Astrocyte (in vitro differentiated cells and primary cell): ENCODE data around the gene FABP3. TPM values are rescaled to one million over a fixed set of nuclear protein-coding genes. Genes with fewer than 3 reads are reported as not detected.

Experiments
- DNase-seq: peaks from one replicate; pipeline ENCODE4 v3.0.0-alpha.2; 2010; ENCODE audit warnings: low read depth
- FAIRE-seq: peaks from 2 replicates; lab custom pipeline; 2011; peaks lifted over from hg19 to GRCh38; lab: Jason Lieb, UNC
- H2AFZ ChIP-seq: 2 replicates; pipeline ENCODE4 v1.6.0; 2012; ENCODE audit warnings: low read depth, low read length, inconsistent platforms
- H3K27ac ChIP-seq: 2 replicates; pipeline ENCODE4 v1.5.1; 2011; ENCODE audit warnings: low read depth, low read length, inconsistent platforms
- H3K27me3 ChIP-seq: 2 replicates; pipeline ENCODE4 v1.6.0; 2011; ENCODE audit warnings: low read length, inconsistent platforms; ENCODE audit not compliant: insufficient read depth
- H3K36me3 ChIP-seq: 2 replicates; pipeline ENCODE4 v1.5.1; 2011; ENCODE audit warnings: low read length, inconsistent platforms; ENCODE audit not compliant: insufficient read depth
- H3K4me1 ChIP-seq: 2 replicates; pipeline ENCODE4 v1.5.1; 2011; ENCODE audit warnings: low read length, inconsistent platforms; ENCODE audit not compliant: insufficient read depth
- H3K4me2 ChIP-seq: 2 replicates; pipeline ENCODE4 v1.6.0; 2012; ENCODE audit warnings: low read length, inconsistent platforms
- H3K4me3 ChIP-seq: 2 replicates; pipeline ENCODE4 v1.5.1; 2011; ENCODE audit warnings: low read depth, mild to moderate bottlenecking, low read length, inconsistent platforms; ENCODE audit not compliant: insufficient read depth
- H3K79me2 ChIP-seq: 2 replicates; pipeline ENCODE4 v1.6.0; 2012; ENCODE audit warnings: mild to moderate bottlenecking, low read length, inconsistent platforms; ENCODE audit not compliant: insufficient read depth
- H3K9ac ChIP-seq: 2 replicates; pipeline ENCODE4 v1.6.0; 2012; ENCODE audit warnings: mild to moderate bottlenecking, low read length, inconsistent platforms
- H3K9me3 ChIP-seq: 2 replicates; pipeline ENCODE4 v1.5.1; 2012; ENCODE audit warnings: low read depth, mild to moderate bottlenecking, low read length, inconsistent platforms; ENCODE audit not compliant: insufficient read depth
- H4K20me1 ChIP-seq: 2 replicates; pipeline ENCODE4 v1.6.0; 2012; ENCODE audit warnings: low read length, inconsistent platforms; ENCODE audit not compliant: insufficient read depth
- H3K27ac Mint-ChIP-seq: one replicate; pipeline ENCODE4 v1.8.0; 2021; ENCODE audit warnings: mild to moderate bottlenecking, mixed read lengths; ENCODE audit not compliant: unreplicated experiment
- H3K27me3 Mint-ChIP-seq: one replicate; pipeline ENCODE4 v1.8.0; 2021; ENCODE audit warnings: low read depth, mixed read lengths; ENCODE audit not compliant: unreplicated experiment
- H3K36me3 Mint-ChIP-seq: one replicate; pipeline ENCODE4 v1.8.0; 2021; ENCODE audit warnings: low read depth, mixed read lengths; ENCODE audit not compliant: unreplicated experiment
- H3K4me1 Mint-ChIP-seq: one replicate; pipeline ENCODE4 v1.8.0; 2021; ENCODE audit warnings: low read depth, mixed read lengths; ENCODE audit not compliant: unreplicated experiment
- H3K4me3 Mint-ChIP-seq: one replicate; pipeline ENCODE4 v1.8.0; 2021; ENCODE audit warnings: mild to moderate bottlenecking, moderate library complexity, mixed read lengths; ENCODE audit not compliant: unreplicated experiment
- H3K9me3 Mint-ChIP-seq: one replicate; pipeline ENCODE4 v1.8.0; 2021; ENCODE audit warnings: mild to moderate bottlenecking, mixed read lengths; ENCODE audit not compliant: unreplicated experiment
- EZH2 ChIP-seq: IDR thresholded peaks from 2 replicates; pipeline ENCODE4 v1.6.1; 2012; ENCODE audit warnings: mild to moderate bottlenecking, low read length, inconsistent platforms; ENCODE audit not compliant: insufficient read depth
- total RNA-seq: library from RNA; stranded (reverse); gene quantifications from 2 replicates; pipeline ENCODE4 v1.2.1, GENCODE V29; 2021
- TF ChIP-seq, protein P1 (sequence below): IDR thresholded peaks from 2 replicates; pipeline ENCODE4 v1.5.1; 2011; ENCODE audit warnings: low read depth, mild to moderate bottlenecking, inconsistent platforms, low read length, moderate library complexity; ENCODE audit not compliant: insufficient read depth

FABP3 gene
- total RNA-seq, 1 donor from 2014 or later, result 20.4 TPM

DNA sequence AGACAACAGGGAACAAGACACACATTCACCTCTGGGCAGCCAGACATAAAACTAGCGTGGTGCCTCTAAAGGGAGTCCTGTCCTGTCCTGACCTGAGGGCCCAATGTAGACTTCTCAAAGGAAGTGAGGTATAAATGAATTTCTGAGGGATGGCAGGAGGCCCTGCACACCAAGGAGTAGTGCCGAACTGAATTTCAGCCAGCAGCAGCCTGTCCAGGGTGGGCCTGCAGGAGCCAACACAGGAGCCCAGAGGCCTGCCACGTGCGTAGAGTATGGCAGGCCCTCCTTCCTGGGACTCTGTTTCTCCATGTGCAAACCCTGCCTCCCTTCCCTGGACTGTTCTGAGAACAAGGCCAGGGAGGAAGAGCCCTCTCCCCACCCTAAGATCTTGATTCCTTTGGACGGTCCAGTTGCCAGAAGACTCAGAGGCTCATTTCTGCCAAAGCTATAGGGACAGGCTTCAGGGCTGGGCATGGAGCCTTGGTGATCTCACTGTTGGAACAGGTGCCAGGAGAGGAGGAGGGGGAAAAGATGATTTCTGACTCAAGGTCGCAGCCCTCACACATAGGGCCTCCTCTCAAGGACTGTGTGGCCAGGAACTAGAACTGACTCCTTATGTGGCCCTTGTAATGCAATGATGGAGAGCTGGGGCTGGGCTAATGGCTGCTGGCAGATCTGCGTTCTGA, 1.8 kb upstream of the FABP3 start:
- no peak overlapping the region for H3K27ac Mint-ChIP-seq
- H3K27me3 ChIP-seq, result no peaks in the 10 kb centered on the region
- no peaks in the 10 kb centered on the region for H3K9me3 Mint-ChIP-seq
- TF ChIP-seq, protein P1, sequence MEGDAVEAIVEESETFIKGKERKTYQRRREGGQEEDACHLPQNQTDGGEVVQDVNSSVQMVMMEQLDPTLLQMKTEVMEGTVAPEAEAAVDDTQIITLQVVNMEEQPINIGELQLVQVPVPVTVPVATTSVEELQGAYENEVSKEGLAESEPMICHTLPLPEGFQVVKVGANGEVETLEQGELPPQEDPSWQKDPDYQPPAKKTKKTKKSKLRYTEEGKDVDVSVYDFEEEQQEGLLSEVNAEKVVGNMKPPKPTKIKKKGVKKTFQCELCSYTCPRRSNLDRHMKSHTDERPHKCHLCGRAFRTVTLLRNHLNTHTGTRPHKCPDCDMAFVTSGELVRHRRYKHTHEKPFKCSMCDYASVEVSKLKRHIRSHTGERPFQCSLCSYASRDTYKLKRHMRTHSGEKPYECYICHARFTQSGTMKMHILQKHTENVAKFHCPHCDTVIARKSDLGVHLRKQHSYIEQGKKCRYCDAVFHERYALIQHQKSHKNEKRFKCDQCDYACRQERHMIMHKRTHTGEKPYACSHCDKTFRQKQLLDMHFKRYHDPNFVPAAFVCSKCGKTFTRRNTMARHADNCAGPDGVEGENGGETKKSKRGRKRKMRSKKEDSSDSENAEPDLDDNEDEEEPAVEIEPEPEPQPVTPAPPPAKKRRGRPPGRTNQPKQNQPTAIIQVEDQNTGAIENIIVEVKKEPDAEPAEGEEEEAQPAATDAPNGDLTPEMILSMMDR, result no peak
- TF ChIP-seq EZH2, result no peak
- H3K36me3 ChIP-seq, result no peaks in the 10 kb centered on the region
- DNase-seq (peak; percentile 55), FAIRE-seq (no peak)
- peaks cover 3% of the 10 kb centered on the region for H3K36me3 Mint-ChIP-seq
- no peak overlapping the region for H2AFZ ChIP-seq
- H3K27ac ChIP-seq, result no peak overlapping the region
- no peaks in the 10 kb centered on the region for H3K27me3 Mint-ChIP-seq
- H3K4me2 ChIP-seq, result no peak overlapping the region
- H3K79me2 ChIP-seq, result no peaks in the 10 kb centered on the region
- no peak overlapping the region for H3K4me3 Mint-ChIP-seq
- no peaks in the 10 kb centered on the region for H4K20me1 ChIP-seq
- peaks cover 27% of the 10 kb centered on the region for H3K4me1 ChIP-seq
- H3K9me3 ChIP-seq, result no peaks in the 10 kb centered on the region
- no peak overlapping the region for H3K4me3 ChIP-seq
- H3K4me1 Mint-ChIP-seq, result peaks cover 22% of the 10 kb centered on the region
- H3K9ac ChIP-seq, result no peak overlapping the region

DNA sequence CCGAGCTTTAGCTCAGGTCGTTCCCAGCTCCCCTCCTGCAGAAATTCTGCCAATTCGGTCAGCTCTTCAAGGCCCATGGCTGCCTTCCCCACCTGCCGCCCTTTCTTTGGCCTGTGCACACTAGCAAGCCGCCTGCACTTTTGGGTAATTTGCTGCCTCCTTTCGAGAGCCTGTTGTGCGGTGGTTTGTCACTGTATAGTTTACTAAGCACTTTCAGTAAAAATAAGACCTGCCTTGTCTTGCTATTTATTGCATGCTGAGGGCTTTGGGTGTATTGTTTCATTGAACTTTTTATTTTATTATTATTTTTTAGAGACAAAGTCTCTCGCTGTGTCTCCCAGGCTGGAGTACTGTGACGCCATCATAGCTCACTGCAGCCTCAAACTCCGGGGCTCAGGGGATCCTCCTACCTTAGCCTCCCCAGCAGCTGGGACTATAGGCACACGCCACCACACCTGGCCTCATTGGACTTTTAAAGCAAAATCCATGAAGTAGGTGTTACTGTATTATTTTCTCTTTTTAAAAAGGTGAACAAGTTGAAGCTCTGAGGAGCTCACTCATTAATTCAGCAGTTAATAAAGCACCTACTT, 1.1 kb upstream of the FABP3 start:
- Histone ChIP-seq H3K27ac (no peak overlapping the region), H3K4me3 (no peak overlapping the region), H2AFZ (peak overlapping the region; percentile 30), H4K20me1 (no peaks in the 10 kb centered on the region), H3K9ac (peak overlapping the region; percentile 84), H3K36me3 (no peaks in the 10 kb centered on the region), H3K4me2 (peak overlapping the region; percentile 97), H3K27me3 (no peaks in the 10 kb centered on the region), H3K4me1 (peaks cover 27% of the 10 kb centered on the region), H3K9me3 (no peaks in the 10 kb centered on the region), H3K79me2 (no peaks in the 10 kb centered on the region)
- FAIRE-seq (no peak), DNase-seq (no peak)
- peak overlapping the region; percentile 76 for H3K4me3 Mint-ChIP-seq
- H3K4me1 Mint-ChIP-seq, result peaks cover 22% of the 10 kb centered on the region
- no peaks in the 10 kb centered on the region for H3K27me3 Mint-ChIP-seq
- TF ChIP-seq, protein P1, result no peak
- TF ChIP-seq EZH2, result no peak
- peaks cover 3% of the 10 kb centered on the region for H3K36me3 Mint-ChIP-seq
- no peaks in the 10 kb centered on the region for H3K9me3 Mint-ChIP-seq
- H3K27ac Mint-ChIP-seq, result peak overlapping the region; percentile 95

DNA sequence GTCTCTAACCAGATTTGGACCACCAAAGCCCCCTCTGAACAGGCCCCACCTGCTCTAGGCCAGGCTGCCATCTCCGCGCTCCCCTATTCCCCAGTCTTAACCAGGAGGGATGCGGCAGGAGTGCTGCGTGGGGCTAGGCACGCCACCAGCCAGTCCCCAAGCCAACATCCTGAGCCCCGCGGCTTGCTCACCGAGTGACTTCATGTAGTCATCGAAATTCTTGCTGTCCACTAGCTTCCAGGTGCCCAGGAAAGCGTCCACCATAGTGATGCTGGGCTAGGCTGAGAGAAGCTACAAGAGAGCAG, 173 bp downstream of the FABP3 start:
- H3K27ac ChIP-seq, result peak overlapping the region; percentile 60
- no peaks in the 10 kb centered on the region for H3K36me3 ChIP-seq
- H4K20me1 ChIP-seq, result no peaks in the 10 kb centered on the region
- FAIRE-seq (no peak), DNase-seq (no peak)
- Mint-ChIP-seq H3K27ac (peak overlapping the region; percentile 80), H3K27me3 (no peaks in the 10 kb centered on the region), H3K4me3 (peak overlapping the region; percentile 76), H3K36me3 (peaks cover 6% of the 10 kb centered on the region), H3K9me3 (no peaks in the 10 kb centered on the region), H3K4me1 (peaks cover 28% of the 10 kb centered on the region)
- H3K79me2 ChIP-seq, result no peaks in the 10 kb centered on the region
- peaks cover 27% of the 10 kb centered on the region for H3K4me1 ChIP-seq
- no peaks in the 10 kb centered on the region for H3K9me3 ChIP-seq
- peak overlapping the region; percentile 97 for H3K4me2 ChIP-seq
- H3K4me3 ChIP-seq, result peak overlapping the region; percentile 62
- H2AFZ ChIP-seq, result peak overlapping the region; percentile 94
- TF ChIP-seq, protein P1, result no peak
- TF ChIP-seq EZH2, result no peak
- H3K27me3 ChIP-seq, result no peaks in the 10 kb centered on the region
- H3K9ac ChIP-seq, result peak overlapping the region; percentile 84
